Measurements from ENCODE around the gene TMEM19. TPM values are rescaled to one million over a fixed set of nuclear protein-coding genes. Genes with fewer than 3 reads are reported as not detected.
A peak's percentile ranks its signal among the peaks of the same experiment; 100 is the strongest.
"Not testable (repeated sequence)": the region's sequence is repeated elsewhere in the genome, so short reads cannot be mapped to it uniquely, and the experiment has no call there.

Gene TMEM19
- total RNA-seq, 1 donor from 2014 or later, result 27.3 TPM

DNA sequence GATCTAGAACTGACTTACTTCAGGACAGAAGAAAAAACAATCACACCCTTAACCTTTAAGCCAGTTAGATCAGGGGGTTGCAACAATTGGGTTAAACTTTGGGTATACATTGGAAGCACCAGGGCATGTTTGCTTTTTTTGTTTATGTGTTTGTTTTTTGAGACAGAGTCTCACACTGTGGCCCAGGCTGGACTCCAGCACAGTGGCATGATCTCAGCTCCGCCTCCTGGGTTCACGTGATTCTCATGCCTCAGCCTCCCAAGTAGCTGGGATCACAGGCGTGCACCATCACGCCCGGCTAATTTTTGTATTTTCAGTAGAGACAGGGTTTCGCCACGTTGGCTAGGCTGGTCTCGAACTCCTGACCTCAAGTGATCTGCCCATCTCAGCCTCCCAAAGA, 16.3 kb downstream of the TMEM19 start:
- DNase-seq; intact Hi-C loops (cut with DNase I); ATAC-seq (ENCODE audit: poor library complexity): not testable (repeated sequence)

DNA sequence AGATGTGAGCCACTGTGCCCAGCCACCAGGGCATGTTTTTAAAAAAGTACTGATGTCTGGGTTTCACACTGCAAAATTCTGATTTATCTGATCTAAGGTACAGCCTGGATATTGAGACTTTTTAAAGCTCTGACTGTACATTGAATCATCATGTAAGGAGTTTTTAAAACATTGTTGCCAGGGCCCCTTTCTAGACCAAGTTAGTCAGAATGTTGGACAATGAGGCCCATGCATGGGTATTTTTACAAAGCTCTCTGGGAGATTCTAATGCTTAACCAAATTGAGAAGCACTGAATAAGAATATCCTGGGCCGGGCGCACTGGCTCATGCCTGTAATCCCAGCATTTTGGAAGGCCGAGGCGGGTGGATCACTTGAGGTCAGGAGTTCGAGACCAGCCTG, 16.7 kb downstream of the TMEM19 start:
- ATAC-seq (ENCODE audit: poor library complexity), result no peak
- intact Hi-C loops (cut with DNase I), result no loop called here

DNA sequence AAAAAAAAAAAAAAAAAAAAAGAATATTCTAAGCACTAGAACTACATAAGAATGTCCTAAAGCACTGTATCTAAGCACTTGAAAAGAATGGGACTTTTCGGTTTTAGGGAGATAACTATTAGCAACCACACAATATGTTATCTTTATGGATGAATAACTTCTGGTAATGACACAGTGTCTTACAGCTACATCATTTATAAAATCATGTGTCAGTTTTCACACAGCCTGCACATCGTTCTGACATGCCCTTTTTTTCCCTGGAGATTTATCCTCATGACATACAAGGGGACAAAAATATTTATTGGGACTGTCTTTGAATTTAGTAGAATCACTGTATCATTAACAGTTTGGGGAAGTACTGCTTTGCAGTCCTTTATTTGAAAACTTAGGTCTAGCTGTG, 17.3 kb downstream of the TMEM19 start:
- no peak for DNase-seq
- no peak for ATAC-seq (ENCODE audit: poor library complexity)
- intact Hi-C loops (cut with DNase I), result no loop called here

More for the DNA sequence above, 16.7 kb downstream of the TMEM19 start:
- no peak for DNase-seq

DNA sequence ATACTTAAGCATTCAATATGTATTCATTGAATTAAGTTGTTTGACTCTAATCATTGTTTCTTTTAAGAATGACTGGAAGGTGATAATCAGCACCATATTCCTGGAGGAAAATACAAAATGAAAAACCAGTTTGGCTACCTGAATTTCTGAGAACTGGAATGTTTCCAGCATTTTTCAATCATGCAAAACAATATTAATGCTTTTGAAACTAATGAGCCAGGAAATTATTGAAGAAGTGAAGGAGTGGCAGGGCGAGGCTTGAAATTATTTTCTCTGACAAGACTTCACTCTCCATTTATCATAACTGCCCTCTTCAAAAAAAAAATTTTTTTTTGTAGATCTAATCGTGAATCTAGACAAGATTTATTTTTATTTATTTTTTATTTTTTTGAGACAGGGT, 19.0 kb downstream of the TMEM19 start:
- intact Hi-C loops (cut with DNase I), result no loop called here
- no peak for ATAC-seq (ENCODE audit: poor library complexity)
- DNase-seq, result no peak

DNA sequence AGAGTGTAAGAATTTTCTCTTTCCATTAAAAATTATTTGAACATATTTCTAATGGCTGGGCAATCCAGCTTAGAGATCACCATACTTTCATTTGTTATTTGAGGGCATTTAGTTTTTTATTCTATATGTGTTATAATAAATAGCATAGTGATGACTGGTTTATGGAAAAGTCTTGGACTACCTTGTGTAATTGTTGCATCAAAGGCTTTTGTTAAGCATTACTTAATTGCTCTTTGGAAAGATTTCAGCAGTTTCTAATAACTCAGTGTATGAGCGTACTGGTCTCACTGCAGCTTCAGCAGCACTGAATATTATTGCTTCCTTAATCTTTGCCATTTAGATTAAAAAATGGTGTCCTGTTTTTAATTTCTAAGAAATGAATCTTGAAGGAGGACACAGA, 22.8 kb downstream of the TMEM19 start:
- no peak for ATAC-seq (ENCODE audit: poor library complexity)
- intact Hi-C loops (cut with DNase I), result no loop called here
- DNase-seq, result no peak

DNA sequence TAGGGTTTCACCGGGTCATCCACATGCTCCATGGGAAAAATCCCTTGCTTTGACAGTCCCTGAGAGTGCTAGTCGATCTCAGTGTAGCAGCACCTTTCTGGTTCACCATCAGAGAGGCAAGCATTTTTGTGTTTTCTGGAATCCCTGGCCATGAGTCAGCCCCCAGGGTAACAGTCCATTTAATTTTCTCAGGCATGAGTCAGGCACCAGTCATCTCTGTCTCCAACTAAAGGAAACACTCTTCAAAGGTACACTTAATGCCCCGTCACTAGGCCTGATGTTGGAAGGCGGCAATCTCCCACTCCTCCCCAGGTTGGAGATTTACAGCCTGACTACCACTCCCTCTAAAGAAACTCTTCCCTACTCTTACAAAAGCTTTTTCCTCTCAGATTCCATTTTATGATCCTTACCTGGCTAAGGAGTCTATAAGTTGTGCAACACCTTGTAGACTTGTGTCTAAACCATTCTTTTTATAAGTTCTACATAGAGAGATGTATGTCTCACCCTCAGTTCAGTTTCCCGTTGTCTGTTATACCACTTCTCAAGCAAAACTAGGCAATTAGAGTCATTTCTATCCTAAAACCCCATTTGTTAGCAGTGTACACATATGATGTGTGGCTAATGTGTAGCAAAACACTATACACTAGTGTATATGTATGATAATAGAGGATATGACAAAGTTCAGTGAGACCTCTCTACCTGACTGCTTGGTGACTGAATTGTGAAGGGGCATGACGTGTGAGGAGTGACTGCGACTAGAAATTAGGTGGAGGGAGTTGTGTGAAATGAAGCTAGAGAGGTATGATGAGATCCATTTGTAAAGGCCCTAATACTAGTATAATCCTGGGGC, 24.6 kb downstream of the TMEM19 start:
- no peak for DNase-seq
- no peak for ATAC-seq (ENCODE audit: poor library complexity)
- intact Hi-C loops (cut with DNase I), result no loop called here

DNA sequence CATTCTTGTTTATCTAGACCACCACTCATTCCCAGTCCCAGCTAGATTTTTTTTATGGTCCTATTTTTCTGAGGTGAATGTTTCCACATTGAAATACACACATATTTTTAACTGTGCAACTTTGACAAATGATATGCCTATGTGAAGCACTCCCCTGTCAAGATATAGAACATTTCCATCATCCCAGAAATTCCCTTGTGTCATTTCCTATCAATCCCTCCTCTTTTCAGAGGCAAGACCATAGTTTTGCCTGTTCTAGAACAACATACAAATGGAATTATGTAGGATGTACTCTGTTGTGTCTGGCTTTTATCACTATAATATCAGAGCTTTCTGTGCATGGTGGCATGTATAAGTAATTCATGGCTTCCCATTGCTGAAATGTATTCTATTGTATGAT, 32.7 kb downstream of the TMEM19 start:
- no peak for DNase-seq
- ATAC-seq (ENCODE audit: poor library complexity), result no peak
- intact Hi-C loops (cut with DNase I), result no loop called here

DNA sequence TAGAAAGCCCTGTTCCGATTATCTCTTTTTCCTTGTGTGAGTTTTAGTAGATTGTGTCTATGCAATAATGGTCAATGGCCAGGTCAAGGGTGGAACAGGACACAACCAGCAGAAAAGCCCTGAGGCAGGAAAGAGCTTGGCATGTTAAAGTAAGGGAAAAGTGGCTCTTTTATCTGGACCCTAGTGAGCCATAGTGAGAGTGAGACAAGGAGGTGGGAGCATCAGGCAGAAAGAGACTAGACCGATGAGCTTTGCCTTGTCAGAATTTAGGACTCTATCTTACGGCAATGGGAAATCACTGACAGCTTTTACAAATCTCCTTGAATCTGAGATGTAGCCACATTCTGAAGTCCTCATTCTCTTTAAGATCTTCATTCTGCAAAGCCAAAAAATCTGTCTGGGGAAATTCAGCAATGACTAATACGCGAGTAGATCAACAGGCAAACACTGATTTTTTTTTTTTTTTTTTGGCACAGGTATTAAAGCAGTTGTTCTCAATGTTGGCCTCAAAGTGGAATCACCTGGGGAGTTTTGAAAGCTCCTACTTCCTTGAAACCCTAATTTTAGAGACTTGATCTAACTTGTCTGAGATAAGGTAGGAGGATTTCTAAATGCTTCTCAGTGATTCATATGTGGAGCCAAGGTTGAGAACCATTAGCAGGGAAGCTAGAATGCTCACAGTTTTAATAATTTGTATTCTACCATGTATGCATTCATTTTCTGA, 33.9 kb downstream of the TMEM19 start:
- no peak for ATAC-seq (ENCODE audit: poor library complexity)
- DNase-seq, result no peak
- intact Hi-C loops (cut with DNase I), result no loop called here

DNA sequence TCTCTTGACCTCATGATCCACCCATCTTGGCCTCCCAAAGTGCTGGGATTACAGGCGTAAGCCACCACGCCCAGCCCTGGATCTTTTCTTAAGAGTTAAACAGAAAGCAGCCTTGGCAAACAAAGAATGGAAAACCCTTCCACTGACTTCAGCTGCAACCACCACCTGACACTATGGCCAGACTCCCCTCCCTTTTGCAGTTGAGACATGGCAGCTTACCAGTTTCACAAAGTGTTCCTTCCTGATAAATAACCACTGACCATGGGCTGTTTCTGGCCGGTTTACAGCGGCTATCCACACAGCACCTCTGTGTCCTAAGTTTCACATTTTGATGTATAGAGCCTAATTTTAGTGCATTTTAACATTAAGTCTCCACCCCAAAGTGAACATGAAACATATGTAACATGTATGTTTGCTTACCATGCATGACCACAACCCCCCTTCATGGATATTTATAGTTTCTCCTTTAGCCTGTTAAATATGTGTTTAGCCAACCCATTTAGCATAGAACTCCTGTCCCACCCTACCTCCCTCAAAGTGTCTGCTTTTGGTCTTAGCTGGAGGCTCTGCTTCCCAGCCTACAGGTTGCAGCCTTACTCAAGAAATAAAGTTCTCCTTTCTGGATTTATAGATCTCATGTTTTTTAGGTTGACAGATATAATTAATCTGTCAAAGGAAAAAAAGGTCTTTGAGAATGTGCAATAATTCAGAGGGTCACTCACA, 36.1 kb downstream of the TMEM19 start:
- ATAC-seq (ENCODE audit: poor library complexity), result peak; percentile 81

DNA sequence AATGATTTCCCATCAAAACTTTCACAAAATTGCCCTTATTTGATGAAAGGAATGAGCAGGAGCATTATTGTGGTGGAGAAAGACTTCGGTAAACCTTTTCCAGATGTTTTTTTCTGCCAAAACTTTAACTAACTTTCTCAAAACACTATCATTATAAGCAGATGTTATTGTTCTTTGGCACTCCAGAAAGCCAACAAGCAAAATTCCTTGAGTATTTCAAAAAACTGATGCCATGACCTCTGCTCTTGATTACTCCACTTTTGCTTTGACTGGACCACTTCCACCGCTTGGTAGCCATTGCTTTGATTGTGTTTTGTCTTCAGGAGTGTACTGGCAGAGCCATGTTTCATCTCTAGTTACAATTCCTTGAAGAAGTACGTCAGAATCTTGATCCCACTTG, 39.1 kb downstream of the TMEM19 start:
- ATAC-seq (ENCODE audit: poor library complexity) (no peak), DNase-seq (no peak)
- intact Hi-C loops (cut with DNase I), result no loop called here

More for the DNA sequence above, 36.1 kb downstream of the TMEM19 start:
- intact Hi-C loops (cut with DNase I), result no loop called here
- DNase-seq, result no peak

DNA sequence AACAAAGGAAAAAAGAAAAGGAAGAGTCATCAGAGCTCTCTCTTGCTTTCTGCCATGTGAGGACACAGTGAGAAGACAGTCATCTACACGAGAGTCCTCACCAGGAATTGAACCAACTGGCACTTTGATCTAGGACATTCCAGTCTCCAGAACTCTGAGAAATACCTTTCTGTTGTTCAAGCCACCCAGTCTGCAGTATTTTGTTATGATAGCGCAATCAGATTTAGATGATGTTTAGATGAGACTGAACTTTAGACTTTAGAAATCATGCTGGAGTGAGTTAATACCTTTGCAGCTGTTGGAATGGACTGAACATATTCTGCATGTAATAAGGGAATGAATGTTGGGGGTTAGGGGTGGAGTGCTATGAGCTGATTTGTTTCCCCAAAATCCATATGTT, 40.7 kb downstream of the TMEM19 start:
- intact Hi-C loops (cut with DNase I), result no loop called here
- no peak for ATAC-seq (ENCODE audit: poor library complexity)
- no peak for DNase-seq

DNA sequence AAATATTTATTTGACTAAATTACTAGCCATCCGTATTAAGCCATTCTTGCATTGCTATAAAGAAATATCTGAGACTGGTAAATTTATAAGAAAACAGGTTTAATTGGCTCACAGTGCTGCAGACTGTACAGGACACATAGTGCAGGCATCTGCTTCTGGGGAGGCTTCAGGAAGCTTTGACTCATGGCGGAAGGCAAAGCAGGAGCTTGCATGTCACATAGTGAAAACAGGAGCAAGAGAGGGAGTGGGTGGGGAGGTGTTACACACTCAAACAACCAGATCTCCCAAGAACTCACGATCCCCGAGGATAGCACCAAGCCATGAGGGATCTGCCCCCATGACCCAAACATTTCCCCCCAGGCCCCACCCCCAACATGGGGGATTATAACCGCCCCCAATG, 42.1 kb downstream of the TMEM19 start:
- ATAC-seq (ENCODE audit: poor library complexity) (no peak), DNase-seq (no peak)
- intact Hi-C loops (cut with DNase I), result no loop called here

DNA sequence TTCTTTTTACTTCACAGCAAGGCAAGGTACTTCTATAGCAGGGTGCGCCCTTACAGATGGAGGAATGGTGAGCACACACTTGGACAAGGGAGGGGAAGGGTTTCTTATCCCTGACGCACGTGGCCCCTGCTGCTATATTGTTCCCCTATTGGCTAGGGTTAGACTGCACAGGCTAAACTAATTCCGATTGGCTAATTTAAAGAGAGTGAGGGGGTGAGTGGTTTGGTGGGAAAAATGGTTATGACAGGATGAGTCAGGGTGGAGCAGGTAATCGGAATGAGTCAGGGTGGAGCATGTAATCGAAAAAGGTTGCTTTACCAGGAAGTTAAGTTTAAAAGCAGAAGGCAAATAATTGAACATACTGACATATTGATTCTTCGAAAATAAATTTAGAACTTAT, 45.1 kb downstream of the TMEM19 start:
- intact Hi-C loops (cut with DNase I), result no loop called here
- no peak for ATAC-seq (ENCODE audit: poor library complexity)
- DNase-seq, result no peak

DNA sequence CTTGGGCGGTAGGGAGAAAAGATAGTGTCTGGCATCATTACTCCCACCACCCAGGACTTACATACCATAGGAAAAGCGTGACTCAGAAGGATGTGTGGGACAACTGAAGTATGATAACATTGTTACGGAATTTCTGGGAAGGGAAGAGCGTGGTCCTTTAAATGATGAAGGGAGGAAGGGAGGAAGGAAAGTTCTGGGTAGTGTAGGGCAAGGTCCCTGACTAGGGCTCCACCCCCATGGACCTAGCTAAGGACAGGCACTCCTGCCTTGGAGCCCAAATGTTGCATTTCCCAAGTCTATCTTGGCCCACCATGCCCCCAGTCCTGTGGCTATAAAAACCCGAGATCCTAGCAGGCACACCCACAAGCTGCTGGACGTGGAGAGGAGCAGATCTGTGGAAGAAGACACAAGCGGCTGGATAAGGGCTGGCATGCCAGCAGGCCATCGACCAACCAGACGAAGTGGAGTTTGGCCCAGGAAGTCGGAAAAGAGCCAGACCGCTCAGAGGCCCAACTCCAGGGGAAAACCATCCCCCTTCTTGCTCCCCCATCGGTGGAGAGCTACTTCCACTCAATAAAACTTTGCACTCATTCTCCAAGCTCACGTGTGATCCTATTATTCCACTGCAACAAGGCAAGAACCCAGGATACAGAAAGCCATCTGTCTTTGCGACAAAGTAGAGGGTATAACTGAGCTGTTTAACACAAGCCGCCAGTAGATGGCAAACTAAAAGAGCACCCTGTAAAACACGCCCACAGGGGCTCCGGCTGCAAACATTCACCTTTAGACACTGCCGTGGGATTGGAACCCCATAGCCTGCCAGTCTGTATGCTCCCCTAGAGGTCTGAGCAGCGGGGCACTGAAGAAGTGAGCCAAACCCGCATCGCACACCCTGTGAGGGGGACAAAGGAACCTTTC, 45.8 kb downstream of the TMEM19 start:
- intact Hi-C loops (cut with DNase I), result no loop called here
- DNase-seq (no peak), ATAC-seq (ENCODE audit: poor library complexity) (no peak)

DNA sequence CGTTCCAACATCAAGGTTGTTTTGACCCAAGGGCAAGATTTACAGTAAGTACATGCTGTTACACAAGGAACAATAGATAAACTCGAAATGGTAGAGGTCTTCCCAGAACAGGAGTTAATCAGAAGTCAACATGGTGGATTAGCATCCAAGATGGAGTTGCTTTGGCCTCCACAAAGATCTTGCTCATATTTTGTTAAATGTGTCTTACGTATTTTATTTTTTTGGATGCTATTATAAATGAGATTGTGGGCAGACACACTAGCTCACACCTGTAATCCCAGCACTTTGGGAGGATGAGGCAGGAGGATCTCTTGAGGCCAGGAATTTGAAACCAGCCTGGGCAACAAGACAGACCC, 46.5 kb downstream of the TMEM19 start:
- intact Hi-C loops (cut with DNase I), result no loop called here
- no peak for ATAC-seq (ENCODE audit: poor library complexity)
- DNase-seq, result no peak

DNA sequence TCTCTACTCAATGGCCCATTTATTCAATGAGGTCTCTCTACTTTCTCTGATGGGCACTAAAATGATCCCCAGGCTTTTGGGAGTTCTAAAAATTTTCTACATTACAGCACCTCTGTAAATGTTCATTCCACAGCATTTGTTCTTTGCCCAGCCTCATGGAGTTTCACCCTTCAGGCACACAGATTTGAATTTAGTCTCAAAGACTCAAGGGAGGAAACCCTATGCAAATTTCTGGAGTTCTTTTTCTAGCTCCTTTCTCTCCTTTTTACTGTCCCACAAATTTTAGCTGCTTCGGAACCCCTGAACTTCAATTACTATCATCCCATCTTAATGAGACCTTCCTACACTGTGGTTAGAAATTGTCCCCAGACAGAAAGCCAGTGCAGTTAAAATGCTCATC, 51.3 kb downstream of the TMEM19 start:
- no peak for DNase-seq
- intact Hi-C loops (cut with DNase I), result no loop called here

DNA sequence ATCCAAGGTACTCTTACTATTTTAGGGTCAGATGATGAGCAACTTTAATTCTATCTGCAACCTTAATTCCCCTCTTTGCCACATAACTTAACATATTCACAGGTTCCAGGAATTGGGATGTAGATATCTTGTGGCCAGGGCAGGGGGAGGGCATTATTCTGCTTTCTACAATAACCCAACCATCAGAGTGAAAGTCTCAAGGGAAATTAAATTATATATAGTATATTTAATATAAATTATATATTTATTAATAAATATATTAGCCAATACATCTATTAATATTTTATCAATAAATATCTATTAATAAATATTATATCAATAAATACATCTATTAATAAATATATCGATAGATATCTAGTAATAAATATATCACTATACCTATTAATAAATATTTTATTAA, 57.1 kb downstream of the TMEM19 start:
- no peak for DNase-seq
- intact Hi-C loops (cut with DNase I), result loop anchor here (10.0 kb wide), 1 partner anchor 98 kb away; no protein-coding TSS in a partner anchor
- no peak for ATAC-seq (ENCODE audit: poor library complexity)

More for the DNA sequence above, 51.3 kb downstream of the TMEM19 start:
- no peak for ATAC-seq (ENCODE audit: poor library complexity)

DNA sequence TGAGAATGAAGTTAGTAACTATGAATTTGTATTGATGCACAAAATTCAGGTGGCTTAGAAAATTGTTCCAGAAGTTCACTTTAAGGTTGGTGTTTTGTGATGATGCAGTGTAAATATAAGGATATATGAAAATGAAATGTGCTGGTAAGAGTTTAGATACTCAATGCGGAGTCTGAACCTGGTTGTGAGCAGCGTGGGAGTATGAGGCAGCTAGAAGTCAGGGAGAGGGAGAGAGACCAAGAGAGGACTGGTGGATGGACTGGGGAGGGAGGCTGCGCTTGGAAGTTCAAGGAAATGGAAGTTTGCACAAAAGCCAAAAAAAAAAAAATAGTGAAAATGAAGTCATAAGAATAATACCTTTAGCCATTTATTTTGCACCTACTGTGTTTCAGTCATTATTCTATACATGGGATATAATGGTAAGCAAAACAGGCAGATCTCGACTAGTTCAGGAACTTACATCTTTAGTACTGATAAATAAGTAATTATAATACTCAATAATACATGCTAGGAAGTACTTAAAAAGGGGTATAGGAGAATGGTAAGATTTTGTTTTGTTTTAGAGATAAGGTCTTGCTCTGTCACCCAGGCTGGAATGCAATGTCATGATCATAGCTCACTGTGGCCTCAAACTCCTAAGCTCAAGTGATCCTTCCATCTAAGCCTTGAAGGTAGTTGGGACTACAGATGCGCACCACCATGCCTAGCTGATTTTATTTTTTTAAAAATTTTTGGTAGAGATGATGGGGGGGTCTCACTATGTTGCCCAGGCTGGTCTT, 58.8 kb downstream of the TMEM19 start:
- intact Hi-C loops (cut with DNase I), result loop anchor here (5.0 to 10.0 kb wide), 2 partner anchors 100 to 327 kb away; no protein-coding TSS in a partner anchor
- DNase-seq (no peak), ATAC-seq (ENCODE audit: poor library complexity) (no peak)
